Measurements from ENCODE around the gene URI1. TPM values are rescaled to one million over a fixed set of nuclear protein-coding genes. Genes with fewer than 3 reads are reported as not detected.

The URI1 gene
- total and polyA plus RNA-seq, 5 donors = 19.1 to 50.4 (median 39.6) TPM

GRCh38 chr19:29922972-29923371 lies 19.1 kb upstream of the URI1 start:
- WGBS = 92% methylated on average over 4 of the region's 4 CpGs
- H3K4me3 ChIP-seq (ENCODE audit: low read length) = no peak overlapping the region
- no peak for DNase-seq
- intact Hi-C loops (cut with DNase I) = no loop called here
- no peaks in the 10 kb centered on the region for H3K27me3 ChIP-seq (ENCODE audit: control insufficient read depth, insufficient read depth)
- no peaks in the 10 kb centered on the region for H3K4me1 ChIP-seq (ENCODE audit: control insufficient read depth, insufficient read depth, low read length)
- H3K27ac ChIP-seq (ENCODE audit: low read length) = no peak overlapping the region
- H3K9me3 ChIP-seq (ENCODE audit: control insufficient read depth, low read length) = no peaks in the 10 kb centered on the region
- no peak for ATAC-seq

- Histone ChIP-seq H3K4me1 (ENCODE audit: control insufficient read depth, insufficient read depth, low read length) (no peaks in the 10 kb centered on the region), H3K4me3 (ENCODE audit: low read length) (no peak overlapping the region), H3K27ac (ENCODE audit: low read length) (no peak overlapping the region), H3K27me3 (ENCODE audit: control insufficient read depth, insufficient read depth) (no peaks in the 10 kb centered on the region), H3K9me3 (ENCODE audit: control insufficient read depth, low read length) (no peaks in the 10 kb centered on the region)
- DNase-seq = no peak
- intact Hi-C loops (cut with DNase I) = no loop called here
- 64% methylated on average over 4 of the region's 4 CpGs for WGBS
- no peak for ATAC-seq
Observed at GRCh38 chr19:29923653-29924052, 18.4 kb upstream of the URI1 start.

- no peaks in the 10 kb centered on the region for H3K4me1 ChIP-seq (ENCODE audit: control insufficient read depth, insufficient read depth, low read length)
- DNase-seq = no peak
- no peak overlapping the region for H3K4me3 ChIP-seq (ENCODE audit: low read length)
- ATAC-seq = no peak
- intact Hi-C loops (cut with DNase I) = no loop called here
- no peaks in the 10 kb centered on the region for H3K27me3 ChIP-seq (ENCODE audit: control insufficient read depth, insufficient read depth)
- WGBS = 66% methylated on average over 1 of the region's 1 CpG
- no peaks in the 10 kb centered on the region for H3K9me3 ChIP-seq (ENCODE audit: control insufficient read depth, low read length)
- no peak overlapping the region for H3K27ac ChIP-seq (ENCODE audit: low read length)
Observed at GRCh38 chr19:29926031-29926430, 16.0 kb upstream of the URI1 start.

GRCh38 chr19:29926801-29927200 lies 15.2 kb upstream of the URI1 start:
- no peaks in the 10 kb centered on the region for H3K27me3 ChIP-seq (ENCODE audit: control insufficient read depth, insufficient read depth)
- WGBS = 77% methylated on average over 5 of the region's 5 CpGs

GRCh38 chr19:29927944-29928625 lies 14.0 kb upstream of the URI1 start:
- H3K4me3 ChIP-seq (ENCODE audit: low read length) = no peak overlapping the region
- intact Hi-C loops (cut with DNase I) = no loop called here
- DNase-seq = no peak
- H3K9me3 ChIP-seq (ENCODE audit: control insufficient read depth, low read length) = no peaks in the 10 kb centered on the region
- 47% methylated on average over 14 of the region's 14 CpGs for WGBS
- H3K27me3 ChIP-seq (ENCODE audit: control insufficient read depth, insufficient read depth) = no peaks in the 10 kb centered on the region
- H3K4me1 ChIP-seq (ENCODE audit: control insufficient read depth, insufficient read depth, low read length) = no peaks in the 10 kb centered on the region
- no peak for ATAC-seq
- no peak overlapping the region for H3K27ac ChIP-seq (ENCODE audit: low read length)

More at GRCh38 chr19:29926801-29927200, 15.2 kb upstream of the URI1 start:
- no peak overlapping the region for H3K4me3 ChIP-seq (ENCODE audit: low read length)
- ATAC-seq (no peak), DNase-seq (no peak)
- no peak overlapping the region for H3K27ac ChIP-seq (ENCODE audit: low read length)
- no peaks in the 10 kb centered on the region for H3K9me3 ChIP-seq (ENCODE audit: control insufficient read depth, low read length)
- intact Hi-C loops (cut with DNase I) = no loop called here
- H3K4me1 ChIP-seq (ENCODE audit: control insufficient read depth, insufficient read depth, low read length) = no peaks in the 10 kb centered on the region

- 67% methylated on average over 1 of the region's 1 CpG for WGBS
- intact Hi-C loops (cut with DNase I) = no loop called here
- DNase-seq = no peak
Observed at GRCh38 chr19:29928831-29929230, 13.2 kb upstream of the URI1 start.

GRCh38 chr19:29934257-29934656 lies 7.8 kb upstream of the URI1 start:
- 84% methylated on average over 3 of the region's 3 CpGs for WGBS
- Histone ChIP-seq H3K4me1 (ENCODE audit: control insufficient read depth, insufficient read depth, low read length) (no peaks in the 10 kb centered on the region), H3K27me3 (ENCODE audit: control insufficient read depth, insufficient read depth) (no peaks in the 10 kb centered on the region), H3K9me3 (ENCODE audit: control insufficient read depth, low read length) (no peaks in the 10 kb centered on the region), H3K4me3 (ENCODE audit: low read length) (no peak overlapping the region), H3K27ac (ENCODE audit: low read length) (no peak overlapping the region)
- intact Hi-C loops (cut with DNase I) = no loop called here
- ATAC-seq (no peak), DNase-seq (no peak)

More at GRCh38 chr19:29928831-29929230, 13.2 kb upstream of the URI1 start:
- no peaks in the 10 kb centered on the region for H3K27me3 ChIP-seq (ENCODE audit: control insufficient read depth, insufficient read depth)
- no peak overlapping the region for H3K4me3 ChIP-seq (ENCODE audit: low read length)
- H3K9me3 ChIP-seq (ENCODE audit: control insufficient read depth, low read length) = no peaks in the 10 kb centered on the region
- no peak overlapping the region for H3K27ac ChIP-seq (ENCODE audit: low read length)
- ATAC-seq = no peak
- no peaks in the 10 kb centered on the region for H3K4me1 ChIP-seq (ENCODE audit: control insufficient read depth, insufficient read depth, low read length)

- H3K27me3 ChIP-seq (ENCODE audit: control insufficient read depth, insufficient read depth) = no peaks in the 10 kb centered on the region
- 90% methylated on average over 1 of the region's 1 CpG for WGBS
- intact Hi-C loops (cut with DNase I) = no loop called here
Observed at GRCh38 chr19:29934781-29935180, 7.3 kb upstream of the URI1 start.

GRCh38 chr19:29936409-29936808 lies 5.6 kb upstream of the URI1 start:
- 88% methylated on average over 3 of the region's 3 CpGs for WGBS
- ATAC-seq (no peak), DNase-seq (no peak)
- Histone ChIP-seq H3K9me3 (ENCODE audit: control insufficient read depth, low read length) (no peaks in the 10 kb centered on the region), H3K4me3 (ENCODE audit: low read length) (no peak overlapping the region), H3K27me3 (ENCODE audit: control insufficient read depth, insufficient read depth) (no peaks in the 10 kb centered on the region), H3K4me1 (ENCODE audit: control insufficient read depth, insufficient read depth, low read length) (peaks cover 2% of the 10 kb centered on the region), H3K27ac (ENCODE audit: low read length) (no peak overlapping the region)
- intact Hi-C loops (cut with DNase I) = no loop called here

More at GRCh38 chr19:29934781-29935180, 7.3 kb upstream of the URI1 start:
- Histone ChIP-seq H3K27ac (ENCODE audit: low read length) (no peak overlapping the region), H3K4me3 (ENCODE audit: low read length) (no peak overlapping the region), H3K9me3 (ENCODE audit: control insufficient read depth, low read length) (no peaks in the 10 kb centered on the region), H3K4me1 (ENCODE audit: control insufficient read depth, insufficient read depth, low read length) (no peaks in the 10 kb centered on the region)
- DNase-seq = no peak
- no peak for ATAC-seq

- no peak overlapping the region for H3K27ac ChIP-seq (ENCODE audit: low read length)
- H3K4me1 ChIP-seq (ENCODE audit: control insufficient read depth, insufficient read depth, low read length) = peaks cover 2% of the 10 kb centered on the region
- no peak for DNase-seq
- H3K9me3 ChIP-seq (ENCODE audit: control insufficient read depth, low read length) = no peaks in the 10 kb centered on the region
- no peaks in the 10 kb centered on the region for H3K27me3 ChIP-seq (ENCODE audit: control insufficient read depth, insufficient read depth)
- WGBS = 93% methylated on average over 1 of the region's 1 CpG
- ATAC-seq = no peak
- no peak overlapping the region for H3K4me3 ChIP-seq (ENCODE audit: low read length)
- intact Hi-C loops (cut with DNase I) = no loop called here
Observed at GRCh38 chr19:29939628-29940027, 2.4 kb upstream of the URI1 start.

GRCh38 chr19:29940971-29941585 lies 961 bp upstream of the URI1 start:
- WGBS = 87% methylated on average over 9 of the region's 9 CpGs
- no peak overlapping the region for H3K27ac ChIP-seq (ENCODE audit: low read length)
- H3K9me3 ChIP-seq (ENCODE audit: control insufficient read depth, low read length) = no peaks in the 10 kb centered on the region
- ATAC-seq (no peak), DNase-seq (no peak)
- H3K4me1 ChIP-seq (ENCODE audit: control insufficient read depth, insufficient read depth, low read length) = peaks cover 2% of the 10 kb centered on the region
- H3K27me3 ChIP-seq (ENCODE audit: control insufficient read depth, insufficient read depth) = no peaks in the 10 kb centered on the region
- H3K4me3 ChIP-seq (ENCODE audit: low read length) = no peak overlapping the region
- intact Hi-C loops (cut with DNase I) = no loop called here

Measured in right cardiac atrium (tissue), 5 donors.